Inferior parietal cortex (tissue), 1 donor: Measurements from ENCODE around the gene LRRIQ3.

Experiments used
- DNase-seq: peaks from one replicate; pipeline ENCODE4 v3.0.0-alpha.2; 2016; ENCODE audit errors: extremely low spot score

LRRIQ3 gene

DNA sequence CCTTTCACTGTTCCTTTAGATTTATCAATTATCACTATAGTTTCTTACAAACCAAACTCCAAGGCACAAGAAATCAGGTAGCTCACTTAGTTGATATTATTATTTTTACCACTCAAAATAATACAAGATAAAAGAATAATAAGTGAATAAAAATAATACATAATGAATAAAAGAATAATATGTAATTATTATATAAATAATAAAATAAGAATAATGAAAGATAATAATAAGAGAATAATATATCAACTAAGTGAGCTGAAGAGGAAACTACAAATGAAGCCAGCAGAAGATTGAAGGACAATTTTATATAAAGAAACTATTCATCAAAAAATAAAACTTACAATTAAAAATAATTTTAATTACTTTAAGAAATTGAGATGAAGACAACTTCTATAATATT, 90.6 kb downstream of the LRRIQ3 start:
- no peak for DNase-seq

DNA sequence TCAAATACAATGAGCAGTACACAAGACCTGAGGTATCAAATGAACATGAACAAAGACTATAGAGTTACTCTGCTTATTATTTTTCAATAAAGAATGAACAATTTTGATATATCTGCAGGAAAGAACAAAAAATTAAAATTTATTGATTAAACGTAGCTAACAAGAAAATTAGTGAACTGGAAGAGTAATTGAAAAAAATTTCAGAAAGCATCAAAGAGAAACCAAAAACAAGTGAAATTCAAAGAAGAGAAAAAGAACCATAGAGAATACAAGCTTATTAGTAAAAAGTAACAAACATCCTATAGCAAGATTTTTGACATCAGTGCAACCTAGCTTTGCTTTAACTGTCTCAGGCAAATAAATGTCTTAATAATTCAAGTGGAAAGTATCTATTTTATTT, 106.6 kb downstream of the LRRIQ3 start:
- DNase-seq: no peak

DNA sequence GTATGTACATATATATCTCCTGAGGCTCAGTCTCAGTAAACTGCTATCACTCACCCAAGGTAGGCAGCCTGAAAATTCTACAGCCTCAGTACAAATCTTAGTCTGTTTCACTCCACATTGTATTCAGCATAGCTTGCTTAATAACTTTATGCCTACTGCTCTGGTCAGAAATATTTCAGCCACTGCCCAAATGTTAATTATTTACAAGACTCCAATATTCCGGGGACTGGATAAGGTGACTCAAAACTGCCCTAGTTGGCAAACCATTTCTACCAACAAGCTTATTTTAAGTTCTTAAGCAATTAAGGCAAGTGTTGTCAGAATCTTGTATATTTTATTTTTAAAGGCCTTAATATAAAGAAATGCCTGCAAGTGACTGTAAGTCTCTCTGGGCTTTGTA, 114.8 kb downstream of the LRRIQ3 start:
- DNase-seq: no peak

DNA sequence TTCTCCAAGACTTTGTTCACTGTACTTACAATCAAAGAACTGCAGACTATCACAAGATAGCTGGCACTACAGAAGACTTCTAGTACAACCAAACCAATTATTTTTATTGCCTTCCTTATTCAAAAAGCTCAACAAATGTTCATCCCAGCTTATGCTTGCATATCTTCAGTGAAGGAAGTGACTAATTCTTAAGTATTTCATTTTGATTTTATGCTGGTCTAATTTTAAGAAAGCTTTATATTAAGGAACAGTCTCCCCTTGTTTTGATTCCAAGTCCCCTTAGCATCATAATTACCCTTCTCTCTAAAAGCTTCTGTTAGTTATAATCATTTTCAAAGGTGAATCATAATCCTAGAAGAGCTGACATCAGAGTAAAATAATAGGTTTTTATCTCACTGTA, 132.9 kb downstream of the LRRIQ3 start:
- no peak for DNase-seq

DNA sequence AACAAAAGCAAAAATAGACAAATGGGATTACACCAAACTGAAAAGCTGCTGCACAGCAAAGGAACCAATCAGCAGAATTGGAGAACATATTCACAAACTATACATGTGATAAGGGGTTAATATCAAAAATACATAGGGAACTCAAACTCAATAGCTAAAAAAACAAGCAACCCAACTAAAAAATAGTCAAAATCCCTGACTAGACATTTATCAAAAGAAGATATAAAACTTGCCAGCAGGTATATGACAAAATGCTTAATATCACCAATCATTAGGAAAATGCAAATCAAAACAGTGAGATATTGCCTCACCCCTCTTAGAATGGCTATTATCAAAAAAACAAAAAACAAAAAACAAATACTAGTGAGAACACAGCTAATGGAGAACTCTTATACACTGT, 140.3 kb downstream of the LRRIQ3 start:
- DNase-seq: no peak

DNA sequence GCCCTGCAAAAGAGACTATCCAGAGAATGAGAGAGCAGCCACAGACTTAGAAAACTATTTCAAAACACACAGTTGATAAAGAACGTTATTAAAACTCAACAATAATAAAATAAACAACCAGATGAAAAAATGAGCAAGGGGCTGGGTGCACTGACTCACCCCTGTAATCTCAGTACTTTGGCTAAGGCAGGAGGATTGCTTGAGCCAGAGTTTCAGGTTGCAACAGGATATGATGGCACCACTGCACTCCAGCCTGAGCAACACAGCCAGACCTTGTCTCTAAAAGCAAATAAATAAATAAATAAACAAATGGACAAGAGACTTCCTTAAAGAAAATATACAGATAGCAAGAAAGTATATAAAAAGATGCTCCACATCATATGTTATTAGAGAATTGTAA, 144.6 kb downstream of the LRRIQ3 start:
- DNase-seq: no peak

DNA sequence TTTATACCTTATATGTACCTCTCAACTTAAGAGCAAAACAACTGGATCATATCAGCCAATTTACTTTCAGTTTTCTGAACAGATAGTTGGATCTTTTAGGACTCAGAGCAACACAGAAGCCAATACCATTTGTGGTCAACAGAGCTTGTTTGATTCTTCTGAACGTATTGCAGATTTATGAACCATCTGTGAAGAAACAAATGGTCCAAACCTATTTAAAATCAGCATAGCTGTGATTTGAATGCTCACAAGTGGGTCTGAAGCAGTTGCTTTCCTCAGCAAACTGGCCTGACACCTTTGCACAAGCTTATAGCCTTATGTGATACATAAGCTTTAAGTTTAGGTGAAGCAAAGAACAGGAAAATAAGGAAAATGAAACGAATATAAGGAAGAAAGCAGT, 147.6 kb downstream of the LRRIQ3 start:
- no peak for DNase-seq

DNA sequence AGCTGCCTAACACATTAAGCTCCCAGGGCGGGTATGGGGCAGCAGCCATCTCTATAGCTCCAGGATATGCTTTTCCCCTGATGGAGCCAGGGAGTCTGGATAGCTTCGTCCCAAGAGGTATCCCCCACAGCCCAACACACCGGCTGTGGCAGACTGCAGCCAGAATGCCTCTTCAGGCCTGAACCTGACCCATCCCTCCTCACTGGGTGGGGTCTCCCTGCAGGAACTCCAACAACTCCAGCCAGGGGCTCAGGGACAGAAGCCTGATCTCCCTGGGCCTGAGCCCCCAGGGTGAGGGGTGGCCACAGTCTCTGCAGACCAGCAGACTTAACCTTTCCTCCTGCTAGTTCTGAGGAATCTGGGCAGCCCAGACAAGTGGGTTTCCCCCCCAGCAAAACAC, 159.9 kb downstream of the LRRIQ3 start:
- no peak for DNase-seq

DNA sequence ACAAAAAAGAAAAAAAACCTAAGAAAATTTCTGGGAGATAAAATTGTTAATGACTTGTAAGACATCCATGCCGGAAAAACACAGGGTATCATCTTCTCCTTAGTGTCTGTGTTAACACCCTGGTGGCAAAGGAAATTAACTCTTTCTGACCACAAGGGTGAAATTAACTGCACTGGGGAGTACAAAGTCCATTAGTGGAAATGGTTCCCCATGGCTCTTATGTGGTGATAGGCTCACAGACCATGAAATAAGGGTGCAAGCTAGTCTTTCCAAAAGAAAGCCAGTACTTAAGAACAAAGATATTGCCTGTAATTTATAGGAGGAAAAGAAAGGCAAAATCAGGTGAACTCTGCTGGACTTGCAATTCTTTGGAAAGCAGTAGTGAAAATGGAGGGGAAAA, 185.4 kb downstream of the LRRIQ3 start:
- DNase-seq: no peak

DNA sequence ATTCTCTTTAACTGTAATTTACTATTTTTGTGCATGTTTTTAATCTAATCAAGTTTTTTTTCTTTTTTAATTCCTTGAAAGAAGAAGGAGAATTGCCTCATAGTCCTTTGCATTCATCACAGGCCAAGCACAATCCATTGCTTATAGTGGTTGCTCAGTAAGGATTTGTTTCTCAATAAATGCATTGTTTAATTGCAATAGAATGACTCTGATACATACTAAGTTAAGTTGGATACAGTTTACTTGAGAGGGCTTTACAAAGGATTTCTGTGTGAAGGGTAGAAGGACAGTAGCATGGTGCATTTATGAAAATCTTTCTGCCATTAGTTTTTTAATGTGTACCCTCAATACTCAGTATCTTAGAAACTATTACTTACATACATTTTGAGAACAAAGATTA, 186.2 kb downstream of the LRRIQ3 start:
- DNase-seq: no peak

DNA sequence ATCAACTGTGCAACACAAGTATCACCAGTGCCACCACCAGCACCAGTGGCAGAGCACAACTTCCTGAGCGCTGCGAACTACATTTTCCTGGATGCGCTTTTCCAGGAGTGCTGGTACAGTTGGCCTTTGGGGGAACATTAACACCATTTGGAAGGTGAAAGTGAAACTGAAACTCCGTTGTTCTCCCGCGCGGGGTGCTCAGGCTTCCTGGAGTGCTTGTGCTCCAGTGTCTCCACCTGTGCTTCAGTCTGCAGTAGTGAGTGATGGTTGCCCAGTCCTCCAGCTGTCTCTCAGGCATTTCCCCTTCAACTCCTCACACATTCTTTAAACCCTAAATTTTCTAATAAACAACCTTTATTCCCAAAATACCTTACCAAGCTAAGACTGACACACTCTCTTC, 187.8 kb downstream of the LRRIQ3 start:
- DNase-seq: no peak

DNA sequence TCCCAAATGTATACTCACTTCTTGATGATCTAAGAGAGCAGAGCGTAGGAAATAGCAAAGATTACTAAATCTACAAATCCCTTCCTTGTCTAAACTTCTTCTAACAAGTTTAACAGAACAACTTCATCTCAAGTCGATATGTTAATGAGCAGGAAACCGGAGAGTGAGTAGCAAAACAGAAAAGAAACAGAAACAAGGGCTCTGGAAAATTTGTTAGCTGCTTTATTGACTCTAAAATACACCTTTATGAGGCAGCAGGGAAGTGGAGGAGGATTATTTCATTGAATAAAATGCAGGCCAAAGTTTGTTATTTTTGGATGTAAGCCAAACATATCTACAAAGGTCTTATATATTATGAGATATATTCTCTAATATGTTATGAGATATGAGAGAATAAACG, 192.4 kb downstream of the LRRIQ3 start:
- no peak for DNase-seq

DNA sequence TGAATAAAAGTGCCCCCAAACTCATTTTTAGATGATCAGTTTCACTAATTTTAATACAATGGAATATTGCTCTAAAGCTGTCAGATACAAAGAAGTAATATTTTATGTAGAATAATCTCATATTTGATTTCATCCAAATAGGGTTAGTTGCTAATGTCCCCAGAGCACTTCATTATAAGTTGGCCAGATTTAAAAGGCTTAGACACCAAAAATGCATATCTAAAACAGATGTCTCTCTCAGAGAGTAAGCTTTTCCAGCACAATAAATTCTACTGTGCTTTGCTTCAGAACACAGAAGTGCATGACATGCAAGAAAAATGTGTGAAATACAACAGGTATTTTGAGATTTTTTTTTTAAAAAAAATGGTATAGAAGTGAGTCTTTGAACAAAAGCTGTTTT, 194.2 kb downstream of the LRRIQ3 start:
- no peak for DNase-seq

DNA sequence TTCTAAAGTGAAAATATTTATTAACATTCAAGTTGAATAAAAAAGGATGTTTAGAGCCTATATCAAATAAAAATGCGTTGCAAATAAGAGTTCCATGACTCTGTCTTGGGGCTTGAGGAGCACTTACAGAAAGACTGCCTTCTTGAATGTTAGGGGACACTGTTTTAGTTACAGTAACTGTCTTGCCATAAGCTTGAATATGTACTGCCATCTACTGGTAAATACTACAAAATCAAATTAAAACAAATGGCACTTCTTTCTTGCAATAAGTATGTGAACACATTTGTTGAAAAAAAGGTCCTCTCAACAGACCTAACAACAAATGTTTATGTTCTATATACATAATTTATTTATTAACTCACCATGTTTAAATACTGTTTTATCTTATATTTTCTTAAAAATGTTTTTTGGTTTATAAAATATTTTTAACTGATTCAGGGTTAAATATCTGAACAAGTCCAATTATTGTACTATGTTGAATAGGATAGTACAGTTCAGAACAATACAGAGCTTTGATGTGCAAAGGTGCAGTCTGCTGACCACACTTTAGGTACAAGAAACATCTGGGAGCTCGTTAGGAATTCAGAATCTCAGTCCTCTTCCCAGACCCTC, 199.5 kb downstream of the LRRIQ3 start:
- DNase-seq: peak; percentile 77

DNA sequence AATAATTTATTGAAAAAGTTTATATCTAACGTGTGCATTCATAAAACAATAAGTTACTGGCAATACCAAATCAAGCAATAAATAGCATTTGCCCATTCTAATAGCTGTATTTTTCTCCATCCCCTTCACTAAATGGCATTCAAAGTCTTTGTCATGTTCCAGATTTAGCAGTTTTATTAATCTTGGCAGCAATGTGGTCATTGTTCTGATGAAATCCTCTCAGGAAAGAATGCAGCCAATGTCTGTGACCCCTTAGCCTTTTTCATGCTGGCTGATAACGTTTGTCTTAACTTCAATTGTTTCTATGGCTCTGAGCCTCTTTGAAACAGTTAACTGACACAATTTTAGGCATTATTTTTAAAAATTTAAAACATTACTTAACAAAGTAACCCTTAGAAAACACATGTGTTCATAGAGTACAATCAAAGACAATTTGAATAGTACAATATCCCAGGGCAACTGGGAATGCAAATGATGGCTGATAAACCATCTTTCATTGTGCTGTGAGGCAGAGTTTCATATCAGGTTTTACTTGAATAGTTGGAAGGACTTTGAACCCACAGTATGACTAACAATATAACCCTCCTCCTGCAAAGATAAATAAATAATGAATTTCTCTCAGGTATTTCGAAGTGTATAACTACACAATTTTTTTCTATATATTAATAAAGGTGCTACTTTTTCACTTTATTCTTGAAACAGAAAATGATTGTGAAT, 217.5 kb downstream of the LRRIQ3 start:
- DNase-seq: peak; percentile 45

DNA sequence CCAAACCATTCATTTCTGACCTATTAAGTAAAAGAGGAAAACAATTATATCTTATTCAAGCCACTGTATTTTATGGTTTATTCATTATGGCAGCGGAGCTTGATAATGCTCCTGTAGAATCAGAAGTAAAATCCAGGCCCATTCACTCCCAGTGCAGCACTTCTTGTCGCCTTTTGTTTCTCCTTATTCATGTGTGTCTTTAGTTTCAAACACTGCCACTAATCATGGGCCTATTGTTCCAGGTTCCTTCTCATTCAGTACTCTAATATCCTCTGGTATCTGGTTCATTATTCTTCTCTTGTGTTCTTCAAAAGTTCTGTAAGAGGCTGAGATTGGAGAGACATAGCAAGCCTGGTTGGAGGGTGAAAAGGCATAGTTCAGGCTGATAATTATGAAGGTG, 218.3 kb downstream of the LRRIQ3 start:
- DNase-seq: no peak

DNA sequence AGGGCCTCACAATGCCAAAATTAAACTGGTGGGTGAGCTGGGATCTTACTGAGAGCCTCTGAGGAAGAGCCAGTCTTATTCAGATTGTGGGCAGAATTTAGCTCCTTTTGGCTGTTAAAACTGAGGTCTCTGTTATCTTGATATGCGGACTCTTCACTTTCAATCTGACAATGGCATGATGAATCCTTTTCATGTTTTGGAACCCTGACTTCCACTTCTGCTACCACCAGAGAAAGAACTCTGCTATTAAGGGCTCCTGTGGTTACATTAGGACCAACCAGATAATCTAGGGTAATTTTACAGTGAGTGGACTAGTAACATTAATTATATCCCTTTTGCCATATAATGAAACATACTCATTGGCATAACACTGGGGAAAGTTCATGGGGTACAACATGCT, 219.0 kb downstream of the LRRIQ3 start:
- no peak for DNase-seq
